ENCODE measurements around the gene SERBP1.
"Not testable (repeated sequence)": the region's sequence is repeated elsewhere in the genome, so short reads cannot be mapped to it uniquely, and the experiment has no call there.

SERBP1 gene

DNA sequence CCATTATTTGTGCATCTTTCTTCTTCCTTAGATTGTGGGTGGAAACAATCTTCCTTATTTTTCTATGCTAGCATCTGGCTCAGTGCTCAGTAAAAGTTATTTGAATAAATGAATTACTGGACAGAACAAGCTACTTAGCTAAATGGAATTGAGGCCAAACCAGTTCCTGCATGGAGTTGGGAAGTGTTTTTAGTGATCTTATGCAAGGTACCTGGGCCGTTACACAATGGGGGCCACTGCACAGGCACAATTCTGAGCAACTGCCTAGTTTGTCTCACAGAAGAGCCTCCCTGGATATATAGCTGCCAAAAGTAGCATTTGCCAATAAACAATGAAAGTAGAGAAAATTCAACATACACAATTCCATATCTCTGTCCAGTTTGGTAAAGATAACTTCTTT lies 27.0 kb upstream of the SERBP1 start:
- Mint-ChIP-seq H3K4me3 (no peak overlapping the region), H3K9me3 (no peaks in the 10 kb centered on the region), H3K36me3 (ENCODE audit: low read depth) (no peaks in the 10 kb centered on the region), H3K27me3 (no peaks in the 10 kb centered on the region), H3K27ac (no peak overlapping the region), H3K4me1 (peaks cover 7% of the 10 kb centered on the region)
- DNase-seq (no peak), ATAC-seq (no peak)

DNA sequence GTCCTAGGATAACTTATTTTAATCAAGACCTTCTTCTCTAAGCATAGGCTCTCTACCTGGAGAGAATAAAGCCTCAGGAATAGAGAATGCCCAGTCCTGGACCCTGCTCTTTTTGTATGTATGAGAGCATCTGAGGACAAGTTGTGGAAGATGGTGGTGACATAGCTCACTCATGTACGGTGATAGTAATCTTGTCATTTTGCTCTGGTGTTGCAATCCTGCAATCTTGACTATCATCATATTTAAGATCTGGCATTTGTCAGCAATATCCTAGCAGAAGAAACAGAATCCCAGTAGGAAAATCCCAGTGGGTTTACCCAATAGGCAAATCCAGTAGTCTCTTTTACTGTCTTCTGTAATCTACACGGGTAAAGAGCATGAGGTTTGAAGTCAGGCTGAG lies 21.6 kb upstream of the SERBP1 start:
- H3K27ac Mint-ChIP-seq, result no peak overlapping the region
- peaks cover 6% of the 10 kb centered on the region for H3K4me1 Mint-ChIP-seq
- no peaks in the 10 kb centered on the region for H3K9me3 Mint-ChIP-seq
- H3K4me3 Mint-ChIP-seq, result no peak overlapping the region
- no peaks in the 10 kb centered on the region for H3K36me3 Mint-ChIP-seq (ENCODE audit: low read depth)
- no peaks in the 10 kb centered on the region for H3K27me3 Mint-ChIP-seq
- no peak for ATAC-seq
- DNase-seq, result no peak

DNA sequence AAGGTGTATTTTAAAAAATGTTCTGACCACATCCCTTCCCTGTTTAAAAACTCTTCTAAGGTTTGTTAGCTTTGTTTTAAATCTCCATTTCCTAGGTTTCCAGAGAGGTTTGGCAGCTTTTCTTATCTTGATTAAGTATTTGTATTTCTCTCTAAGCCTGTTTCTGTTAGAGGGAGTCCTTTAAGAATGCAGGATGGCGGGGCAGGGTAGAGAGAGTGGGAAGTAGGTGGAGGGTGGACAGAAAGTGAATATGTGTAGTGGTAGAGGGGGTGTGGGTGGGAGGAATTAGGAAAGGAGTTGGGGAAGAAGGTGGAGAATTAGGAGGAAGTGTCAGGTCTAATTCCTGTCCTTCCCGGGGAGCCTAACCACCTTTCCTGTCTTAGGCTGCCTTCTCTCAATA lies 21.2 kb upstream of the SERBP1 start:
- Mint-ChIP-seq H3K4me3 (no peak overlapping the region), H3K9me3 (no peaks in the 10 kb centered on the region), H3K27me3 (no peaks in the 10 kb centered on the region), H3K36me3 (ENCODE audit: low read depth) (no peaks in the 10 kb centered on the region), H3K4me1 (peaks cover 10% of the 10 kb centered on the region), H3K27ac (no peak overlapping the region)
- DNase-seq (no peak), ATAC-seq (no peak)

DNA sequence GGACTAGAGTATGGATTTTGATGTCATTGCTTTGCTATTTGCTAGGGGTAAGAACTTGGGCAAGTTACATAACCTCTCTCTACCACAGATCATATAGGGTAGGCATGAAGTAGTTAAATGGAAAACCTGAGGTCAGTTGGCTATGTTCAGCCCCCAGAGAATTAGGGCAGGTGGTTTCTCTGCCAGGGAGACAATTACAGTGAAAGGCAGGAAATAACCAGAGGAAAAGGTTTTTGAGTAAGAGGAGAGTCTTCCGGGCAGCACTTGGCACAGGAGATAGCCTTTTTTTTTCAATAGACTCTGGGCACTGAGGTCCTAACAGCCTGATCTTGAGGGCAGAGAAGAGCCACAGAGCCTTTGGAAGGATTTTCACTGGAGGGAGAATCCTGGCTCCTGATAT lies 16.7 kb upstream of the SERBP1 start:
- Mint-ChIP-seq H3K36me3 (ENCODE audit: low read depth) (no peaks in the 10 kb centered on the region), H3K27me3 (no peaks in the 10 kb centered on the region), H3K9me3 (no peaks in the 10 kb centered on the region), H3K4me3 (no peak overlapping the region), H3K4me1 (peaks cover 16% of the 10 kb centered on the region), H3K27ac (no peak overlapping the region)
- DNase-seq (no peak), ATAC-seq (no peak)

DNA sequence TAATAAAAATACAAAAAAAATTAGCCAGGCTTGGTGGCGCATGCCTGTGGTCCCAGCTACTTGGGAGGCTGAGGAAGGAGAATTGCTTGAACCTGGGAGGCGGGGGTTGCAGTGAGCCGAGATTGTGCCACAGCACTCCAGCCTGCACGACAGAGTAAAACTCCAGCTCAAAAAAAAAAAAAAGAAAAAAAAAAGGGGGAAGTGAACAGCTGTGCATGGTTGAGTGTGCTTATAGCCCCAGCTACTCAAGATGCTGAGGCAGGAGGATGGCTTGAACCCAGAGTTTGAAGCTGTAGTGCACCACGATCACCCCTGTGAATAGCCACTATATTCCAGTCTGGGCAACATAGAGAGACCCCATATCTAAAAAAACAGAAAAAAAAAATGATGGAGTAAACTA lies 15.8 kb upstream of the SERBP1 start:
- not testable (repeated sequence) for H3K27ac Mint-ChIP-seq; H3K4me3 Mint-ChIP-seq; H3K9me3 Mint-ChIP-seq; H3K27me3 Mint-ChIP-seq; H3K36me3 Mint-ChIP-seq (ENCODE audit: low read depth); DNase-seq; ATAC-seq
- H3K4me1 Mint-ChIP-seq, result peaks cover 25% of the 10 kb centered on the region

DNA sequence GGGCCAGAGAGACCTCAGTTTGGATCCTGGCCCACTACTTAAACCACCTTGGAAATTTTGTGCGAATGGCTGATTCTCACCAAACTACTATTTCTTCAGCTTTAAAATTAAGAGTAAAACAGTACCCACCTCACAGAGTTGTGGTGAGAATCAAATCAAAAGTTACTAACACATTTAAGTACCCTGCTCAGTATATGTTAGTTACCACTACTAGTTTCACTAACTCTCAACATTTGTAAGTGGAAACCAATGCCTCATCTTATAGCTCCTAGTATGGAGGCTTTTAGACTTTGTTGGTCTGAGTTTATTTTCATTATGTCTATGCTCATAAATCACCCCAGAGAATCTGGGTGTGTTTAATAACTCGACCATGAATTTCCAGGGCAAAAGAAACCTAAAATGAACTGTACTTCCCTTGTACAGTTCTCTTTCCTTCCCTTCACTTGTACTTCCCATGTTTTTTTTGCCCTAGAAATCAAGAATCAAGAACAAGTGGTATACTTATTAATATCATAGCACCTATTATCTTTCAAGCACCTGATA lies 11.6 kb upstream of the SERBP1 start:
- DNase-seq, result no peak
- Mint-ChIP-seq H3K4me1 (peaks cover 30% of the 10 kb centered on the region), H3K27me3 (no peaks in the 10 kb centered on the region), H3K27ac (peak overlapping the region; percentile 90), H3K4me3 (peak overlapping the region; percentile 13), H3K9me3 (no peaks in the 10 kb centered on the region), H3K36me3 (ENCODE audit: low read depth) (no peaks in the 10 kb centered on the region)
- ATAC-seq, result peak; percentile 98

DNA sequence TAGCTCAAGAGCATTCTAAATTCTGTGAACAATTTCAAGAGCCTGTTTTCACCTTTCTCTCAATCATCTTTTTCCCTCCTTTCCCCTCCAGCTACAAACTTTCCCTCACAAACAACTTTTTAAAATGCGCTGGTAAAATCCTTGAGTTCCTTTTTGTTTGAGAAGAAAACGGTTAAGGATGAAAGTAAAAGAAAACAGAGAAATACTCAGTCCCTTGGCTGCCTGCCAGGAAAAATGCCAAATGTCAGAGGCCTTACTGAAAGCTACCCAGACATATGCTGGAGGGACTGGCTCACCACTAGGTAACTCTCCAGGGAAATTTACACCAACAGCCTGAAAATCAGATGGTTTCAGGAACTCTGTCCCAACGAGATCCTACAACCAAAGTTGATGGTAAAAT lies 11.0 kb upstream of the SERBP1 start:
- ATAC-seq, result peak; percentile 68
- Mint-ChIP-seq H3K9me3 (no peaks in the 10 kb centered on the region), H3K36me3 (ENCODE audit: low read depth) (no peaks in the 10 kb centered on the region), H3K4me3 (peak overlapping the region; percentile 65), H3K4me1 (peaks cover 27% of the 10 kb centered on the region), H3K27ac (peak overlapping the region; percentile 90), H3K27me3 (no peaks in the 10 kb centered on the region)
- DNase-seq, result peak; percentile 83

DNA sequence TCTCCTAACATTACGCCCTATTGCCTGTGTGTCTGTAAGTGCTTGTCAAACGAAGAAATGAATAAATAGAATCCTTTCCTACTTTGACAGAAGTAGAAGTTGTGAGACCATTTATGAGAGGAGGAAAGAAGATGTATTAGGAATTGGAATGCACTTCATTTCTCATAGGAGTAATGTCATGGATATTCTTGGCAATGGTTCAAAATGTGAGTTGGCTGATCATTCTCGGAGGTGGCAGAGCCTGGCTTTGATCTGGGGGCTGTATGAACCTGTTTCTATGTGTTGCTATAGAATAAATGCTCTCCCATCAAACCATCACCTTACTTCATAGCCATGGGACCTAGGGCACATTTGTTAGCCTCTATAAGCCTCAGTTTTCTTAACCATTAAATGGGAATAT lies 10.1 kb upstream of the SERBP1 start:
- no peak for DNase-seq
- Mint-ChIP-seq H3K4me1 (peaks cover 27% of the 10 kb centered on the region), H3K36me3 (ENCODE audit: low read depth) (no peaks in the 10 kb centered on the region), H3K4me3 (peak overlapping the region; percentile 65), H3K27ac (peak overlapping the region; percentile 90), H3K27me3 (no peaks in the 10 kb centered on the region), H3K9me3 (no peaks in the 10 kb centered on the region)
- ATAC-seq, result no peak

DNA sequence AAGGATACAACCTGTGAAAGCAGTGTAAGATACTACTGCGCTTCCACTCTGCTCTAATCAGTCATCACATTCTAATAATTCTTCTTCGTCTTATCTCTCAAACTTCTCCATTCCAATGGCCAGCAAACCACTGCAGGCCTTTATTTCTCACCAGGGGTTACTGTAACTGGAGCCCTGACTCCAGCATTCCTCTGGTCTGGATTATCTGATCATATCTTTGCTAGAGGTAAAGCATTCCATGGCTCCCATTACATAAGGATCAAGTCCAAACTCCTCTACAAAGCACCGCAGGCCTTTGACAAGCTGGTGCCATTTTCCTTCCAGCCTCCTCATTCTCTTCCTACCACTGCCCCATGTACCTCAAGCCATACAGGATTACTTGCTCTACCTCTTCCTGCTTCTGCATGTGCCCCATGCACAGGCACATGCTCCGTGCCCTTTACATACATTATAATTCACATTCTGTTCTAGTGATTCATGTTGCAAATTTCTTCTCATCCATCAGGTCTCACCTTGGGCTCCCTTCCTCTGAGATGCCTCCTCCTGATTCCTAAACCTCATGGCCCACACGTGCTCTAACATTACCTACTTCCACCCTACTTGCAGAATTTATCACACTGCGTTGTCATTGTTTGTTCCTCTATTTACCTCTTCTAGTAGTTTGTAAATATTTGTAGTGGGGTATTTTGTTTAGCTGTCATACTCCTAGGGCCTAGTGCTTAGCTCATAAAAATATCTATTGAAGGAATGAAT lies 9.3 kb upstream of the SERBP1 start:
- Mint-ChIP-seq H3K4me3 (no peak overlapping the region), H3K36me3 (ENCODE audit: low read depth) (no peaks in the 10 kb centered on the region), H3K9me3 (no peaks in the 10 kb centered on the region), H3K4me1 (peaks cover 33% of the 10 kb centered on the region), H3K27ac (no peak overlapping the region), H3K27me3 (no peaks in the 10 kb centered on the region)
- ATAC-seq (no peak), DNase-seq (no peak)

DNA sequence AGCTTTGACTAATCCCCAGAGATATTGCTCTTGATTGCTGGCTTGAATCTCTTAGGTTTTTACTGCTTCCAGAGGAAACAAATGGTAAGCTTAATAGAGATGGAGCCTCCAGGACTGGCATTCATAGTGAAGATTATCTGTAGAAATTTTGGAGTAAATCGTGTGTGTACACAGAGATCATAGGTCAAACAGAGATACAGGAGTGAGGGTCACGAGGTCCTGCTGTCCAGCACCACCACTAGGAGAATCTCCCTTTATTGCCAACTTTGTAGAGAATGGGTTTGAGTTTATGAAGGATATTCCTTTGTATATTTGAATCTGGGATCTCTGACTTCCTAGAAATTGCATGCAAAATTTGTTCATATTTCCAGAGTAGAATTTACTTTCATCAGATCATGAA lies 7.8 kb upstream of the SERBP1 start:
- Mint-ChIP-seq H3K4me3 (no peak overlapping the region), H3K4me1 (peaks cover 48% of the 10 kb centered on the region), H3K9me3 (no peaks in the 10 kb centered on the region), H3K27ac (no peak overlapping the region), H3K36me3 (ENCODE audit: low read depth) (no peaks in the 10 kb centered on the region), H3K27me3 (no peaks in the 10 kb centered on the region)
- DNase-seq (no peak), ATAC-seq (no peak)

DNA sequence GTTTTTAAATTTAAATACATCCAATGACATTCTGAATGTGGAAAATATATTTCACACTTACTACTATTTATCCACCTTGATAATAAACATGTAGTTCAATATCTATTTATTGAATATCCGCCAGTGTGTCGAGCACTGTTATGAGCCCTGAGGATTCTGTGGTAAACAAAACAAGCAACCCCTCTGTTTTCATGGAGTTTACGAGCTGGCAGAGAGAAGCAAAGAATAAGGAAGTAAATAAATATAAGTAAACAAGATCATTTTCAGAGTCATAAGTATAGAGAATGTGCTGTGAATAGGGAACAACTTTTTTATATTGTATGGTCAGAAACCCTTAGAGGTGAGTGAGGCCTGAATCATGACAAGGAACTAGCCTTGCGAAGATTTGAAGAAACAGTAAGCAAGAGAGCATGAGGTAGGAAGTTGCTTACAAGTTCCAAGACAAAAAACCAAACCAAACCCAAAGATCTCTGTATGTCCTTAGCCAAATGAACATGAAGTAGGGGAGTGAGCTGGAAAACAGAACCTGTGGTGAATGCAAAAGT lies 6.4 kb upstream of the SERBP1 start:
- peaks cover 49% of the 10 kb centered on the region for H3K4me1 Mint-ChIP-seq

DNA sequence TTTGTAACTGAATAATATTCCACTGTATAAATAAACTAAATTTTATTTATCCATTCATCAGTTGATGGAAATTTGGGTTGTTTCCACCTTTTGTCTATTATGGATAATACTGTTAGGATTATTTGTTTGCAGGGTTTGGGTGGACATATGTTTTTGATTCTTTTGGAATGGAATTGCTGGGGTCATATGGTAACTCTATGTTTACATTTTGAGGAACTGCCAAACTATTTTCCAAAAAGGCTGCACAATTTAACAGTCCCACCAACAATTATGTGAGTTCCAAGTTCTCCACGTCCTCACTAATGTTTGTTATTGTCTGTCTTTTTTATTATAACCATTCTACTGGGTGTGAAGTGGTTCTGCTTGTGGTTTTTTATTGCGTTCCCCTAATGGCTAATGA lies 4.3 kb upstream of the SERBP1 start:
- Mint-ChIP-seq H3K27ac (peak overlapping the region; percentile 61), H3K36me3 (ENCODE audit: low read depth) (peaks cover 8% of the 10 kb centered on the region), H3K4me1 (peaks cover 45% of the 10 kb centered on the region), H3K27me3 (no peaks in the 10 kb centered on the region), H3K9me3 (no peaks in the 10 kb centered on the region), H3K4me3 (peak overlapping the region; percentile 53)
- DNase-seq, result no peak
- no peak for ATAC-seq

More for the DNA sequence above, 6.4 kb upstream of the SERBP1 start:
- no peaks in the 10 kb centered on the region for H3K27me3 Mint-ChIP-seq
- DNase-seq (no peak), ATAC-seq (no peak)
- no peak overlapping the region for H3K4me3 Mint-ChIP-seq
- H3K36me3 Mint-ChIP-seq (ENCODE audit: low read depth), result no peaks in the 10 kb centered on the region
- no peak overlapping the region for H3K27ac Mint-ChIP-seq
- no peaks in the 10 kb centered on the region for H3K9me3 Mint-ChIP-seq

DNA sequence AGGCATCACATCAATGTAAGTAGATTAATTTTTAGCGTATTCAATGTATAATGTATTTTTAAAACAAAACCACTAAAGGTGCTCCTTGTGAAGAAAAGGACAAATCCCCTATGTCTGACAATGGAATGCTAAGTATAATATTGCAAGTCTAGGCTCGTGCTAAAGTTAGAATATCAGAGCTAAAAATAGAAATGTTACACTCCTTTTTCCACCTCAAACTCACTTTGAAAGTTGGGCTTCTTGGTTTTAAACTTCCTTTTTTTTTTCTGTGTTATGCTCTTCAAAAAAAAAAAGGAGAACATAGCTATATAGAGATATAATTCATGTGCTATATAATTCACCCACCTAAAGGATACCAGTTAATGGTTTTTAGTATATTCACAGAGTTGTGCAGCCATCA lies 3.6 kb upstream of the SERBP1 start:
- Mint-ChIP-seq H3K4me1 (peaks cover 49% of the 10 kb centered on the region), H3K27ac (peak overlapping the region; percentile 61), H3K27me3 (no peaks in the 10 kb centered on the region), H3K36me3 (ENCODE audit: low read depth) (peaks cover 14% of the 10 kb centered on the region), H3K4me3 (peak overlapping the region; percentile 53), H3K9me3 (no peaks in the 10 kb centered on the region)
- ATAC-seq (no peak), DNase-seq (no peak)

DNA sequence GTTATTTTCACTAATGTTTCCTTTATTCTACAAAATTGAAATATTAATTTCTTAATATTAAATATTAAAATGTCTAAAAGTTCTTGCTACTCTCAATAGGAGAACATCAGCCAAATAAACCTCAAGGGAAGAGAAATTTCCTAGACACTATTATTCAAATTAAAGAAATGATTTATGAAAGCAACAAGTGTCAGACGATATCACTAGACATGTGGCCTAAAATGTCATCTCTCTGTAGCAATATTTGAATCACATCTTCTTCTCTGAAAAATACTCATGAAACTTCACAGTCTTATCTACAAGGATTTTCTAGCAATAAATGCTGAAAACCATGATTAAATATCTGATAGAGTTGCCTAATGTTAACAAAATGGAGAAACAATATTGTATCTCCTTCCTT lies 2.5 kb upstream of the SERBP1 start:
- Mint-ChIP-seq H3K27me3 (no peaks in the 10 kb centered on the region), H3K27ac (peak overlapping the region; percentile 77), H3K9me3 (no peaks in the 10 kb centered on the region), H3K4me3 (peak overlapping the region; percentile 53), H3K36me3 (ENCODE audit: low read depth) (peaks cover 25% of the 10 kb centered on the region), H3K4me1 (peaks cover 49% of the 10 kb centered on the region)
- no peak for DNase-seq
- ATAC-seq, result no peak

DNA sequence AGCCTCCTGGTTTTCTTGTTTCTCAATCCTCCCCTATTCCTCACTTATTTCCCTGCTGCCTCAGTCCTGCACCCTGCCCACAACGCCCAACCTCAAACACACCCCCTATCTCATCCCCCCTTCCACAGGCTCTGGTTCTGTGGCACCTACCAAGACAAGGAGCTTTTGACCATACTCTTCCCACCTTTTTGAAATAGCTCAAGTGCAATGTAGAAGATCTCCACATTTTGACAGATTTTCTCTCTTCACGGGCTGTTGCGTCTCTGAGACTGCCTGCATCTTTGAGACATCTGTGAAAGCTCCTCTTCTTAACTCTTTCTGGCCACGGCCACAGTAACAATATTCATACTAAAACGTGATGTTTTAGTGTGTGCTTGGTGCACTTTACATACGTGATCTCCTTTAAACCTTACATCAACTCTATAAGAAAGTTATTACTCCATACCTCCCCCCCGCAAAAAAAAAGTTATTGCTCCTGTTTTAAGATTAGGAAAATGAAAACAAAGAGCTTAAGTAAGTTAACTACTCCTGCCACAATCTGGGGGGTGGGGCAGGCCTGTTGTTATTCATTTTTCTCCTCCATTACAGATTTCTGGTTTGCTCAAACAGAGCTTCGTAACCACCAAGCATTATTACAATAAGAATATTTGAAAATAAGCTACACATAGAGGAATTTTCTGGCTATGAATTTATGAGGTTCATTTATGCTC lies 1.8 kb upstream of the SERBP1 start:
- peak overlapping the region; percentile 96 for H3K27ac Mint-ChIP-seq
- H3K27me3 Mint-ChIP-seq, result no peaks in the 10 kb centered on the region
- peaks cover 32% of the 10 kb centered on the region for H3K36me3 Mint-ChIP-seq (ENCODE audit: low read depth)
- ATAC-seq (no peak), DNase-seq (no peak)
- H3K4me3 Mint-ChIP-seq, result peak overlapping the region; percentile 88
- peaks cover 52% of the 10 kb centered on the region for H3K4me1 Mint-ChIP-seq
- H3K9me3 Mint-ChIP-seq, result no peaks in the 10 kb centered on the region

All from activated naive CD8-positive, alpha-beta T cell treated with anti-CD3 and anti-CD28 coated beads, Interleukin-2, amount 50 U/mL, for 24 hours (primary cell).